ENCODE data around the gene SUSD1. TPM values are rescaled to one million over a fixed set of nuclear protein-coding genes. Genes with fewer than 3 reads are reported as not detected.

Gene SUSD1
- total and polyA plus RNA-seq, 9 of the 15 experiments (the other 6 are each of a cell fraction or from before 2014, with no cell fraction given), result 10.9 to 44.4 (median 36.1) TPM

DNA sequence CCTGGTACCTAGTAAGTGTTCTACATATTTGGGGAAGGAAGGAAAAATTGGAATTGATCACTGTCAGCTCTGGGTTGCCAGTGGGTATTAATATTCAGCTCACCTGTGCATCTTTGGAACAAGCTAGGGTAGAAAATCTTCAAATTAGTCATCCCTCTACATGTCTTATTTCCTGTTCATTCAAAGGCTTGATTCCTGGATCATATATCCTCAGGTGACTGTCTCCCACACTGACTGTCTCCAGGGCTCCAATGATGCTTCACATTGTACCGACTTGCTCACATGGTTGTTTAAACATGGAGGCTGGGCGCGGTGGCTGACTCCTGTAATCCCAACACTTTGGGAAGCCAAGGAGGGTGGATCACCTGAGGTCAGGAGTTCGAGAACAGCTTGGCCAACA, 11.6 kb upstream of the SUSD1 start (continued):
- TF ChIP-seq, protein P1, sequence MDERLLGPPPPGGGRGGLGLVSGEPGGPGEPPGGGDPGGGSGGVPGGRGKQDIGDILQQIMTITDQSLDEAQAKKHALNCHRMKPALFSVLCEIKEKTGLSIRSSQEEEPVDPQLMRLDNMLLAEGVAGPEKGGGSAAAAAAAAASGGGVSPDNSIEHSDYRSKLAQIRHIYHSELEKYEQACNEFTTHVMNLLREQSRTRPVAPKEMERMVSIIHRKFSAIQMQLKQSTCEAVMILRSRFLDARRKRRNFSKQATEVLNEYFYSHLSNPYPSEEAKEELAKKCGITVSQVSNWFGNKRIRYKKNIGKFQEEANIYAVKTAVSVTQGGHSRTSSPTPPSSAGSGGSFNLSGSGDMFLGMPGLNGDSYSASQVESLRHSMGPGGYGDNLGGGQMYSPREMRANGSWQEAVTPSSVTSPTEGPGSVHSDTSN (CRISPR knock-in tag; IDR thresholded peaks at IDR 0.05; ENCODE audit: low read depth), result no peak
- TF ChIP-seq, protein P1 (tag; conservative IDR thresholded peaks at IDR 0.05; ENCODE audit: low read depth), result no peak
- TF ChIP-seq, protein P2, sequence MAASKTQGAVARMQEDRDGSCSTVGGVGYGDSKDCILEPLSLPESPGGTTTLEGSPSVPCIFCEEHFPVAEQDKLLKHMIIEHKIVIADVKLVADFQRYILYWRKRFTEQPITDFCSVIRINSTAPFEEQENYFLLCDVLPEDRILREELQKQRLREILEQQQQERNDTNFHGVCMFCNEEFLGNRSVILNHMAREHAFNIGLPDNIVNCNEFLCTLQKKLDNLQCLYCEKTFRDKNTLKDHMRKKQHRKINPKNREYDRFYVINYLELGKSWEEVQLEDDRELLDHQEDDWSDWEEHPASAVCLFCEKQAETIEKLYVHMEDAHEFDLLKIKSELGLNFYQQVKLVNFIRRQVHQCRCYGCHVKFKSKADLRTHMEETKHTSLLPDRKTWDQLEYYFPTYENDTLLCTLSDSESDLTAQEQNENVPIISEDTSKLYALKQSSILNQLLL (CRISPR knock-in tag; IDR thresholded peaks at IDR 0.05; ENCODE audit: borderline replicate concordance), result no peak
- no peak for TF ChIP-seq JUND (IDR thresholded peaks at IDR 0.05; ENCODE audit: borderline replicate concordance, low read depth, low read length)
- TF ChIP-seq JUND (tag; IDR thresholded peaks at IDR 0.05; ENCODE audit: borderline replicate concordance, low read depth, low read length), result no peak
- TF ChIP-seq BCOR (IDR thresholded peaks at IDR 0.05), result no peak
- TF ChIP-seq, protein P3, sequence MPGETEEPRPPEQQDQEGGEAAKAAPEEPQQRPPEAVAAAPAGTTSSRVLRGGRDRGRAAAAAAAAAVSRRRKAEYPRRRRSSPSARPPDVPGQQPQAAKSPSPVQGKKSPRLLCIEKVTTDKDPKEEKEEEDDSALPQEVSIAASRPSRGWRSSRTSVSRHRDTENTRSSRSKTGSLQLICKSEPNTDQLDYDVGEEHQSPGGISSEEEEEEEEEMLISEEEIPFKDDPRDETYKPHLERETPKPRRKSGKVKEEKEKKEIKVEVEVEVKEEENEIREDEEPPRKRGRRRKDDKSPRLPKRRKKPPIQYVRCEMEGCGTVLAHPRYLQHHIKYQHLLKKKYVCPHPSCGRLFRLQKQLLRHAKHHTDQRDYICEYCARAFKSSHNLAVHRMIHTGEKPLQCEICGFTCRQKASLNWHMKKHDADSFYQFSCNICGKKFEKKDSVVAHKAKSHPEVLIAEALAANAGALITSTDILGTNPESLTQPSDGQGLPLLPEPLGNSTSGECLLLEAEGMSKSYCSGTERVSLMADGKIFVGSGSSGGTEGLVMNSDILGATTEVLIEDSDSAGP (CRISPR knock-in tag; IDR thresholded peaks at IDR 0.05), result no peak

All from K562 (cell line).